NCI-H2081 treated with DMSO at 0.1 percent for 48 hours (cell line): Measurements from ENCODE around the gene EPHB1.
"Not testable (repeated sequence)": the region's sequence is repeated elsewhere in the genome, so short reads cannot be mapped to it uniquely, and the experiment has no call there.

Experiments used
- DNase-seq: peaks from one replicate; lab custom pipeline; 2025; lab: John Stamatoyannopoulos, UW

EPHB1 gene

GRCh38 chr3:135084976-135085375 lies 289.9 kb downstream of the EPHB1 start:
- no peak for DNase-seq

- DNase-seq = no peak
Measured at GRCh38 chr3:135085652-135086436, 290.8 kb downstream of the EPHB1 start.

DNA sequence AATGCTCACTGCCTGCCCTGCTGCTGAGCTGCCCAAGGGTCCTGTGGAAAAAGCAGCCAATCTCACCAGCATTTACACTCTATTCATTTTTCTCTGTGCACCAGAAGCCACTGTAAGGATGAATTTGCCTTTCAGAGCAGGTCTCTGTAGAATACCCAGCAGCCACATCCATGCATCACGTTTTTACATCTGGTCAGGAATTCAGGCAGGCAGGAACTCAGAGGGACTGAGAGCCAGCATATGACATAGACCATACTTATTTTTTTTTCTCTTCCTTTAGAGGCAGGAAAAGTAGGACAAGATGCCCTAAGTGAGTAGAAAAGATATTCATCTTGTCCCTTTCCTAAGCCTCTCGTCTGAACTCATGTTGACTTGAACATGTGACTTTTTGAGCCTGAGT lies 292.7 kb downstream of the EPHB1 start:
- DNase-seq = no peak

- no peak for DNase-seq
Measured at GRCh38 chr3:135089451-135089850, 294.4 kb downstream of the EPHB1 start.

DNA sequence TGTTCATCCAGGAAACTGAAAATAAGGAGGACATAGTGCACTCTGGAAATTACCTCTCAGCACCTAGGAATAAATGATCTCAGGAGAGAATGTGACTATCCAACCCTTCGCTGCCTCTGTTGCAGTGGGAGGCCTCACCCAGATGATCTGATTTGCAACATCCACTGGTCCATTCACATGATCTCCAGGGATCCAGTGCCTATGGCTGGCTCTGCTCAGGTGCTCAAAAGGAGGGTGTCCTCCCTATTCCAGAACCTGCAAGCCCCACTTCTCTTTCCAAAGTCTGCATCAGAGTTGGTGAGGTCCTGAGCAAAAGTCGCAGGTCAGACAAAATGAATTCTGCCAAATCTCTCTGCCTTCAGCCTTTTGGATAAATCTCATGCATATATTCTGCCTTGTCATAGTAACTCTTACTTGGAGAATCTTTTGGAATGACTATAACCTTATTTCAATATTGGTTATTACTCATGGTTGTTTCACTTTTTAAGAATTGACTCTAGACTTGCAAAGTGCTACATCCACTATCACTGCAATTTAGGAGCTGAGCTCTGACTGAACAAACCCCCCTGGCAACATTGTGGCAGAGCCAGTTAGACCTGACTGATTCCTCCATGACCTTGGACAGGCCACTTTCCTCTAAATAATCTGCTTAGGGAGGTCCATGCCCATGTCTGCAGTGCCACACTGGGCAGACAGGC lies 295.1 kb downstream of the EPHB1 start:
- DNase-seq = no peak

- DNase-seq = no peak
Measured at GRCh38 chr3:135091946-135092345, 296.9 kb downstream of the EPHB1 start.

DNA sequence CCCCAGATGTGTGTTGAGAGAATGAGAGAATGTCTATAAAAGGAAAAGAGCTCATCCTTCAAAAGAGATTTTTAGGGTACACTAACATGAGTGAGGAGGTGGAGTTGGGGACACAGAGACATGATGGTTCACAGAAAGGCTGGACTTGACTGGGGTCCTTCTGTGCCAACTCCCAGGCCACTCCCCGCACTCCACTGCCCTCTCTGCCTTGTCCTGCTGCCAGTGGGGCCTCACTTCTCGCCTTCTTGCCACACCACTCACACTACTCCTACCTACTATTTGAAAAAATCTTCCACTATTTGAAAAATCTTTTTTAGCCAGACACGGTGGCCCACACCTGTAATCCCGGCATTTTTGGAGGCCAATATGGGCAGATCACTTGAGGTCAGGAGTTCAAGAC lies 298.1 kb downstream of the EPHB1 start:
- no peak for DNase-seq

DNA sequence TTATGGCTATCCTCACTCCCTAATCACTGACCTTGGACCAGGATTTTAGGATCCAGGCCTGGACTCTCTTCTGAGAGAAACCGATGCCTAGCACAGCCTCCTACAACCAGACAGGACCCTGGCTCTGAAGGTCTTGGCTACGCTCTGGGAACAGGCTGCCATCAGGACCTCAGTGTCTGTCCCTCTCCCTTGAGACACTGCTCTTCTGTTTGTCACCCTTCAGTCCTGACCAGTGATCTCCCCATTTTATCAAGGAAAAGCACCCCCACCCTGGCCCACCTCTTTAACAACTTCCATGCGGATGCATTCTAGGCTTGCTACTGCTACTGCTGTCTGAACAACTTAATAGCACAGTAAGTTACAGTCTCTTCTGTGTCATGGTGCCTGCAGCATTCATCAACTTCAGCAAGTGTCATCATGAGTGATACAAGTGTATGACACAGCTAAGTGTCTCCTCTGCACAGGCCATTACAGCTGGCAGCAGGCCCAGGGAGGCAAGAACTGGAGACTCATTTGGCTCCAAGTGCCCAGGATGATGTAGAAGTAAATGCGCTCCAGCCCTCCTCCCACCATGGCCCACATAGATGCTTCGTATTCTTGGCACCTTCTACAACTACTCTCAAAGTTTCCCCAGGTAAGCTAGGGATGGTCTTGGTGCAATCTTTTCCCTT lies 302.4 kb downstream of the EPHB1 start:
- DNase-seq = no peak

GRCh38 chr3:135099734-135100355 lies 304.8 kb downstream of the EPHB1 start:
- no peak for DNase-seq

- DNase-seq = no peak
Measured at GRCh38 chr3:135100366-135100765, 305.3 kb downstream of the EPHB1 start.

DNA sequence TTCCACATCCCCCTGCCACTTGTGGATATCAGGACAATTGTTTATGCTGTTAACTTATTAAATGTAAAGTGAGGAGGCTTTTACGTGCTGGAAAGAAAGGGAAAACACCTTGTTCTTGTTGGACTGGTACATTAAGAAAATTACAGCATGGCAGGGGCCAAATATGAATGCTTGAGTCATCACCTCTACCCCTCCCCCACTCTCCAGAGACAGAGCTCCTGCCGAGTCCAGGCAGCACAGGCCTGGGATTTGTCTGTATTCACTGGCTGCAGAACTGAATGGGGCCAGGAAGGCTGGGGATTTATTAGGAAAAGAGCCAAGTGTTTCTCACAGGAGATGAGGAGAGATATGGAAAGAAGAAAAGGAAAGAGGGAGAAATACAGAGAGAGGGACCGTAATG lies 308.9 kb downstream of the EPHB1 start:
- DNase-seq = no peak

DNA sequence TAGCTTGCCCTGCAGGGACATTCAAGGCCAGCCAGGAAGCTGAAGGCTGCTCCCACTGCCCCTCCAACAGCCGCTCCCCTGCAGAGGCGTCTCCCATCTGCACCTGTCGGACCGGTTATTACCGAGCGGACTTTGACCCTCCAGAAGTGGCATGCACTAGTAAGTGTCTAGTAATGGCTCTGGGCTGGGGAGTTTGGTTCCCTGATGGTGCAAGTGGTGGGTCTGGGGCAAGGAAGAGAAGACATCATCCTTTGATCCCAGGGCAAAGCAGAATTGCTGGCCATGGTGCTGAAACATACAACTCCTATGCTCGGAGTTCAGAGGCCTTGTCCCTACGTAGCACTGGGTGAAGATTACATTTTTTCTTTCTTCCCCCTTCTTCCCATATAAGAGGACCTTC lies 311.4 kb downstream of the EPHB1 start:
- no peak for DNase-seq

DNA sequence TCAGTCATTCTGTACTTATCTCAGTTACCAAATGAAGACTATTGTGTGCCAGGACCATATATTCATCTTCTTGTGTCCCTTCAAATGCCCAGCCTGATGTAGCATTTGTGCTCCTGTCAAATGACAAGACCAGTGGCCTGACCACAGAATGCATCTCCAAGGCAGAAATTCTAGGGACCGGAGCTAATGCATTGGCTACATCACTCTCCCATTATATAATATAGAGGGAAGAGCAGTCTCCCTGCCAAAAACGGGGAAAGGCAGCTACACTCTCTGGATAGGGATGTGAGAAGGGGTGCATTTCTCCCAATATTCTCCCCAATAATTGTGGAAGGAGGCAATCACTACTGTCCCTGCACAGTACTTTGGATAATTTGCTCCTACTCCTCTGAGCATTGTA lies 312.0 kb downstream of the EPHB1 start:
- no peak for DNase-seq

DNA sequence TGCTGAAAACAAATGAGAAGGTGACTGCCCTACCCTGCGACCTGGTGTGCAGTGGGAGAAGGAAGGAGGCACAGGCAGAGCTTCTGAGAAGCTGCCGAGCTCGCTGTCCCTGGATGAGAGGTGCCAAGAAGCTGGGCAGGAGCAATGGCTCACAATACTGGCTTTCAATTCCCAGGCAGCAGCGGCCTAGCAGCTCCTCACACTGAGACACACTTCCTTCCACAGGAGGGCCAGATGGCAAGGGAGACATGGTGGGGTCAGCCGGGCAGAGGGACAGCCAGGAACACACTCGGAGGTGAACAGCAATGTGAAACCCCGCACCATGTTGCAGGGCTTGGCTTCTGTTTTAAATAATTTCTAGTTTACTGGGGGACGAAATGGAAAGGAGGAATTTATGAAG lies 314.6 kb downstream of the EPHB1 start:
- no peak for DNase-seq

GRCh38 chr3:135114551-135114950 lies 319.5 kb downstream of the EPHB1 start:
- not testable (repeated sequence) for DNase-seq

DNA sequence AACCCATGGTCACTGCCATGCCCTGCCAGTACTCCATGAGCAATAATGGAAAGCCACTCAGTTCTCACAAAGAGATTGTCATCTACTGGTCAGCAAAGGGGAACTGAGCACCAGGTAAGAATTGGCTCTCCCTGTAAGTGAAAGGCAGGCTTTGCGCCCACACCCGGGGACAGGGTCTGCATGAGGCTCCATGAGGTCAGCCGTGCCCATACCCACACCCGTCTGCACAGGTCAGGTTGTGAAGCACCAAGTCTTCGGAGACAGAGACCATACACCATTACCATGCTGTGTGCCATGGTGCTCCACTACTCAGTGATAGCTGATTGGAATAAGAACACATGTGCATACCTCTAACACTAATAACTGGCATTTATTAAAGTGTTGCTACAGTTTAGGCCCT lies 322.9 kb downstream of the EPHB1 start:
- no peak for DNase-seq

DNA sequence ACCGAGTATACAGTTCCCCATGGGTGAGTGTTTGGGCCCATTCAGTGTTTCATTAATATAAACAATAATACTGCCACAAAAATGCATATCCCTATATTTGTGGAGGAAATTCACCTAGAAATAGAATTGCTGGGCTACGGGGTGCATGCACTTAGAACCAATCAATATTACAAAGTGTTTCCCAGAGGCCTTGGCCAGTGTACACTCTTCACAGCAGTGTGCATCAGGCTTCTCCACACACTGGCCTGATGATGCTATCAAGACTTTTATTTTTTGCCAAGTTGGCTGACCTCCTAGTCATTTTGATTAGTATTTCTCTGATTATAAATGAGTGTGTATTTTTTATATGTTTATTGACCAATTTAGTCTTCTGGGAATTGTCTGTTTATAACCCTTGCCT lies 323.7 kb downstream of the EPHB1 start:
- no peak for DNase-seq

DNA sequence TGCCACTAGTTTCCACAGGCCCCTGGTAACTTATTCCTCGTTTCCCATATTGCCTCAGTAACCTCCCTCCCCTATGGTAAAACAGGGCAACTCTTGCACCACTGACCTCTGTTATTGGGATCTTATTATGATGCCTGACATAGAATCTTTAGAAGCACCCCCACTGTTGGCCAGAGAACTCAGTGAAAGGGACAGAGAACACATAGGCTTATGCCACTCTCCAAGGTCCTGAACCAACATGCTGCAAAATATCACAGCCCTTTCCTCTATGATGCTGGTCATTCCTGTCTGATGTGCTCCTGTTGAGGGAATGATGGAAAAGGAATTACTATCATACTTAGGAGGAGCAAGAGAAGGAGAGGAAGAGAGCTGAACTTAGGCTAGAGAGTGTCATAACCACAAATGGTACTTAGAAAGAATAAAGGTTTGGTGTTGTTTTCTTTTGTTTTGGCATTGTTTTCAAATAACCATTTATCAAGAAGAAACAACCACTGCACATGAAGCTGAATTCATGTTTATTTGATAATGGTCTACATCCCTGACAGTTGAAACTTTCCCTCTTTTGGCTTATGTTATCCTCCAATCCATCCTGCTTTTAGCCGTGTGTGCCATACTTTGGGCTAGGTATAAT lies 330.2 kb downstream of the EPHB1 start:
- DNase-seq = no peak

- DNase-seq = no peak
Measured at GRCh38 chr3:135127946-135128470, 332.9 kb downstream of the EPHB1 start.

DNA sequence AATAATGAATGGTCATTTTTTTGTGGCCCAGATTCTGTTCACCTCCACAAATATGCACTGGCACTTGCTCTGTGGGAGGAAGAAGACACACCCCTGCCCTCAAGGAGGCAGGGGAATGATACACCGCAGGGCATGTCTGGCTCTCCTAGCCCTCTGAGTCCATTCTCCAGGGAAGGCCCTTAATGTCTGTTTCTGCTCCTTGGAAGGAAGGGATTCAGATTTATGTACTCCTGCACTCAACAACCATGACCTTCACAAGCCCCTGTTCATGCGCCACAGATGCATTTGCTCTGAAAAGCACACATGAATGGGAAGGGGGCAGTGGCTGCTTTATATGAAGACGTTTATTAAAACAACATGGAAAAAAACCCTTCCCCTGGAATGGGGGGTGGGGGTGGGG lies 333.8 kb downstream of the EPHB1 start:
- no peak for DNase-seq

DNA sequence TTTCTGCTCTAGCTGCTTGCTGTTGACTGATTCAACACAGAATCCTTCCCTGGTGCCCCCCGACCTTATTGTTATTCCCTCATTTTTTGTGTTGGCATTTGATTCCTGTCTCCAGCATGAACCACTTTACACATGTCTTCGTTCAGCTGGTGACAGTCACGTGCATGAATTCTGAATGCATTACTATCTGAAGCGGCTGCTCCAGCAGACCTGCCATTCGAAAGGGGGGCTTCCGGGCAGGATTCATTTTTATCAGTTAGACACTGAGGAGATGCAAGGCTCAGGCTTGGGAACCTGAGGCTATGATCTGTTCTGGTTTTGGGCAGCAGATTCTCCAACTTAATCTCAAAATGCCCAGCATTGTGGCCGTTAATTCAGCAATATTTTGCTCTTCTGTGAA lies 336.2 kb downstream of the EPHB1 start:
- DNase-seq = no peak
